ENCODE measurements around the gene FAM107B. TPM values are rescaled to one million over a fixed set of nuclear protein-coding genes. Genes with fewer than 3 reads are reported as not detected.

Gene FAM107B
- total RNA-seq, 1 donor from 2014 or later: 86.2 TPM

GRCh38 chr10:14578060-14578952, 196.4 kb downstream of the FAM107B start:
- no peaks in the 10 kb centered on the region for H3K36me3 ChIP-seq
- peak overlapping the region; percentile 64 for H3K27ac ChIP-seq
- ATAC-seq: peak; percentile 75
- intact Hi-C loops (cut with DNase I): no loop called here
- peaks cover 40% of the 10 kb centered on the region for H3K4me1 ChIP-seq
- DNase-seq: no peak
- H3K4me3 ChIP-seq: peak overlapping the region; percentile 1
- no peaks in the 10 kb centered on the region for H3K9me3 ChIP-seq
- no peaks in the 10 kb centered on the region for H3K27me3 ChIP-seq
- TF ChIP-seq CTCF (IDR thresholded peaks at IDR 0.05): no peak

- Histone ChIP-seq H3K27me3 (no peaks in the 10 kb centered on the region), H3K36me3 (no peaks in the 10 kb centered on the region), H3K27ac (no peak overlapping the region), H3K9me3 (no peaks in the 10 kb centered on the region), H3K4me3 (no peak overlapping the region), H3K4me1 (peaks cover 52% of the 10 kb centered on the region)
- intact Hi-C loops (cut with DNase I): no loop called here
- no peak for ATAC-seq
- TF ChIP-seq CTCF (IDR thresholded peaks at IDR 0.05): no peak
- no peak for DNase-seq
Measured at GRCh38 chr10:14574885-14575284, 199.8 kb downstream of the FAM107B start.

GRCh38 chr10:14574291-14574690, 200.4 kb downstream of the FAM107B start:
- H3K27ac ChIP-seq: no peak overlapping the region
- H3K4me3 ChIP-seq: no peak overlapping the region
- no peak for DNase-seq
- no peak for TF ChIP-seq CTCF (IDR thresholded peaks at IDR 0.05)
- no peaks in the 10 kb centered on the region for H3K9me3 ChIP-seq
- intact Hi-C loops (cut with DNase I): no loop called here
- H3K27me3 ChIP-seq: no peaks in the 10 kb centered on the region
- ATAC-seq: no peak
- H3K4me1 ChIP-seq: peaks cover 46% of the 10 kb centered on the region
- H3K36me3 ChIP-seq: no peaks in the 10 kb centered on the region

GRCh38 chr10:14573666-14574261, 200.9 kb downstream of the FAM107B start:
- DNase-seq (no peak), ATAC-seq (no peak)
- Histone ChIP-seq H3K9me3 (no peaks in the 10 kb centered on the region), H3K4me3 (no peak overlapping the region), H3K4me1 (peaks cover 41% of the 10 kb centered on the region), H3K27ac (no peak overlapping the region), H3K27me3 (no peaks in the 10 kb centered on the region), H3K36me3 (no peaks in the 10 kb centered on the region)
- intact Hi-C loops (cut with DNase I): no loop called here
- no peak for TF ChIP-seq CTCF (IDR thresholded peaks at IDR 0.05)

- TF ChIP-seq CTCF (IDR thresholded peaks at IDR 0.05): no peak
- peaks cover 33% of the 10 kb centered on the region for H3K4me1 ChIP-seq
- DNase-seq: no peak
- intact Hi-C loops (cut with DNase I): no loop called here
- H3K9me3 ChIP-seq: no peaks in the 10 kb centered on the region
- no peaks in the 10 kb centered on the region for H3K36me3 ChIP-seq
- ATAC-seq: no peak
- no peak overlapping the region for H3K4me3 ChIP-seq
- H3K27me3 ChIP-seq: no peaks in the 10 kb centered on the region
- no peak overlapping the region for H3K27ac ChIP-seq
Measured at GRCh38 chr10:14572811-14573210, 201.9 kb downstream of the FAM107B start.
